Measurements from ENCODE around the gene LYPD5. TPM values are rescaled to one million over a fixed set of nuclear protein-coding genes. Genes with fewer than 3 reads are reported as not detected.

Gene LYPD5
- polyA plus RNA-seq, 2 of the 4 experiments (the other 2 are of a cell fraction), result 0.09 to 0.12 TPM

DNA sequence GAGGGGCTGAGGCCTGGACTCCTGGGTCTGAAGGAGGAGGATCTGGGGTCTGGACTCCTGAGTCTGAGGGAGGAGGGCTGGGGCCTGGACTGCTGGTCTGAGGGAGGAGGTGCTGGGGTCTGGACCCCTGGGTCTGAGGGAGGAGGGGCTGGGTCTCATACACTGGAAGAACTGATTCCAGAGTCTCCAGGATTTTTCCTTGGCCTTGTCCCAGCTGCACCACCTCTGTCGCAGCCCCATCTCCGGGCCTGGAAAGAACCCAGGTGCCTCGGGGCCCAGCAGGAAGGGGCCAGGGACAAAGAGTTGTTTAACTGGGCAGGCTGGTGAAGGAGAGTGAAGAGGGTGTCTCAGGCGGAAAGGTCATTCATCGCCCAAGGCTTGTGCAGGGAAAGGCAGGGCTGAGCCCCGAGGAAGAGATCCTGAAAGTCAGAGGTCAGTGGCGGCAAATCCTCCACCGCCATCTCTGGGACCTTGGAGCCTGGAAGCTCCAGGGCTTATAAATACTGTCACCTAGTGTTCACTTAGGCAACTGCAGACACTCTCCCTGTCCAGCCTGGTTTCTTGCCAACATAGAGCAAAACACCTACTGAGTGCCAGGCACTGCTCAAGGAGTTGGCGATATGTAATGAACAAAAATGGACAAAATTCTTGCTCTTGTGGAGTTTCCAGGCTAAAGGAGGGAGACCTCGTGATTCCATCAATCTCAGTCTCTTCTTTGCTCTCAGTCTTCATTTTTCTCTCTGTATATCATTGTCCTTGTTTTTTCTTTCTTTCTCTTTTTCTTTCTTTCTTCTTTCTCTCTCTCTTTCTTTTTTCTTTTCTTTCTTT lies 17.1 kb downstream of the LYPD5 start (continued):
- TF ChIP-seq ATOH8 (CRISPR knock-in tag; IDR thresholded peaks at IDR 0.05; ENCODE audit: low read depth) (no peak), NR3C1 (IDR thresholded peaks at IDR 0.05) (no peak), ESRRA (IDR thresholded peaks at IDR 0.05; ENCODE audit: borderline replicate concordance, low read length) (peak; percentile 89), POLR2A (IDR thresholded peaks at IDR 0.05; ENCODE audit: low read length) (no peak), E2F6 (IDR thresholded peaks at IDR 0.05; ENCODE audit: borderline replicate concordance, low read depth) (peak; percentile 77; the same call in 1 of the 2 replicates), POLR2AphosphoS2 (conservative IDR thresholded peaks at IDR 0.05; ENCODE audit: low read length) (no peak), ZFP36 (IDR thresholded peaks at IDR 0.05; ENCODE audit: borderline replicate concordance, partially characterized antibody) (peak; percentile 75), HOXA7 (CRISPR knock-in tag; IDR thresholded peaks at IDR 0.05) (no peak), RAD21 (conservative IDR thresholded peaks at IDR 0.05 in 1 of 2, IDR thresholded peaks at IDR 0.05 in 1 of 2) (peak; percentile 99 to 100), PHF8 (IDR thresholded peaks at IDR 0.05; ENCODE audit: borderline replicate concordance, low read depth) (no peak), REST (IDR thresholded peaks at IDR 0.05) (no peak), BCL3 (IDR thresholded peaks at IDR 0.05) (no peak)
- TF ChIP-seq, protein P1, sequence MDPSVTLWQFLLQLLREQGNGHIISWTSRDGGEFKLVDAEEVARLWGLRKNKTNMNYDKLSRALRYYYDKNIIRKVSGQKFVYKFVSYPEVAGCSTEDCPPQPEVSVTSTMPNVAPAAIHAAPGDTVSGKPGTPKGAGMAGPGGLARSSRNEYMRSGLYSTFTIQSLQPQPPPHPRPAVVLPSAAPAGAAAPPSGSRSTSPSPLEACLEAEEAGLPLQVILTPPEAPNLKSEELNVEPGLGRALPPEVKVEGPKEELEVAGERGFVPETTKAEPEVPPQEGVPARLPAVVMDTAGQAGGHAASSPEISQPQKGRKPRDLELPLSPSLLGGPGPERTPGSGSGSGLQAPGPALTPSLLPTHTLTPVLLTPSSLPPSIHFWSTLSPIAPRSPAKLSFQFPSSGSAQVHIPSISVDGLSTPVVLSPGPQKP (IDR thresholded peaks at IDR 0.05; ENCODE audit: low read depth, low read length), result no peak

GRCh38 chr19:43784241-43784980 lies 17.8 kb downstream of the LYPD5 start:
- H3K27ac ChIP-seq, result peak overlapping the region; percentile 93 to 95
- POLR2A ChIA-PET, result interaction anchor here (1.3 to 1.9 kb wide), 3 partner anchors 19 to 116 kb away, joined by 6 to 12 read pairs (median 11); partner anchors contain the start of gene SMG9
- H3K4me1 ChIP-seq, result peaks cover 58% of the 10 kb centered on the region
- TF ChIP-seq FOSB (CRISPR knock-in tag; IDR thresholded peaks at IDR 0.05), result no peak; the same call in 1 of the 2 replicates
- TF ChIP-seq, protein P2, sequence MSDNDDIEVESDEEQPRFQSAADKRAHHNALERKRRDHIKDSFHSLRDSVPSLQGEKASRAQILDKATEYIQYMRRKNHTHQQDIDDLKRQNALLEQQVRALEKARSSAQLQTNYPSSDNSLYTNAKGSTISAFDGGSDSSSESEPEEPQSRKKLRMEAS (IDR thresholded peaks at IDR 0.05), result peak; percentile 46
- no peak for TF ChIP-seq ZNF302 (CRISPR knock-in tag; IDR thresholded peaks at IDR 0.05)
- no peak for TF ChIP-seq CBX8 (IDR thresholded peaks at IDR 0.05)
- peak; percentile 10 for TF ChIP-seq CHD2 (IDR thresholded peaks at IDR 0.05; ENCODE audit: low read length, partially characterized antibody)
- TF ChIP-seq ATOH8 (CRISPR knock-in tag; IDR thresholded peaks at IDR 0.05; ENCODE audit: low read depth), result peak; percentile 70; the same call in 1 of the 2 replicates
- TF ChIP-seq FOSL2 (IDR thresholded peaks at IDR 0.05), result peak; percentile 83
- peak; percentile 99 for TF ChIP-seq FOSL2 (CRISPR knock-in tag; IDR thresholded peaks at IDR 0.05)
- peak; percentile 99 for TF ChIP-seq MAZ (IDR thresholded peaks at IDR 0.05; ENCODE audit: borderline replicate concordance, low read depth, low read length)
- peak; percentile 65 for TF ChIP-seq JUNB (IDR thresholded peaks at IDR 0.05)
- WGBS (ENCODE audit: missing lambda C conversion rate), result 27% methylated on average over 4 of the region's 4 CpGs
- peak; percentile 80 to 81 for ATAC-seq
- H3K4me3 ChIP-seq, result 0 out of 3 replicates have a peak overlapping the region, but pooled peaks have one; percentile 3
- H3K9me3 ChIP-seq, result no peaks in the 10 kb centered on the region
- no peak for FAIRE-seq
- DNase-seq (ENCODE audit: low read depth in 1 of 2, low spot score in 1 of 2), result peak; percentile 89 to 92
- CTCF ChIA-PET, result interaction anchor here (0.5 to 24.0 kb wide), 29 partner anchors 9 to 338 kb away, joined by 3 to 565 read pairs (median 4); partner anchors contain the start of genes IRGC, IRGQ, PLAUR and SMG9
- peak overlapping the region; percentile 79 for H3K4me2 ChIP-seq
